OCI-LY7 (cell line): ENCODE data around the gene BRI3BP. TPM values are rescaled to one million over a fixed set of nuclear protein-coding genes. Genes with fewer than 3 reads are reported as not detected.

Source experiments
- BruUV-seq: library from RNA; stranded (reverse); fragments of 400-500 nt; replicated peaks from 2 replicates; lab custom pipeline; 2021; lab: Mats Ljungman, UMichigan
- CTCF ChIA-PET: fragments of 300-600 bp; sonication (Branson Sonifier 250); formaldehyde crosslinking; loops from one replicate; lab custom pipeline; 2022; ENCODE audit warnings: antibody characterized with exemption; ENCODE audit not compliant: unreplicated experiment; lab: Charles Lee
- POLR2A ChIA-PET: fragments of 300-600 bp; sonication (Branson Sonifier 250); formaldehyde crosslinking; loops from one replicate; lab custom pipeline; 2022; ENCODE audit warnings: antibody characterized with exemption; lab: Charles Lee
- DNase-seq: peaks from one replicate; pipeline ENCODE4 v3.0.0-alpha.2; 2015; ENCODE audit warnings: low spot score
- H2AFZ ChIP-seq: fragments of 200-600 bp; sonication (generic), shearing (Covaris generic); 2 replicates; pipeline ENCODE4 v1.6.1; 2014; ENCODE audit warnings: mild to moderate bottlenecking, antibody characterized with exemption, low read length, moderate library complexity
- H3K27ac ChIP-seq: fragments of 200-600 bp; sonication (generic); 2 replicates; pipeline ENCODE4 v1.5.1; 2014; ENCODE audit warnings: mixed run types, low read depth, mild to moderate bottlenecking, moderate library complexity, low read length, inconsistent platforms; ENCODE audit not compliant: poor library complexity, severe bottlenecking
- H3K36me3 ChIP-seq: fragments of 200-600 bp; sonication (generic); 2 replicates; pipeline ENCODE4 v1.6.1; 2014; ENCODE audit warnings: mild to moderate bottlenecking, antibody characterized with exemption, low read length, moderate library complexity, mixed read lengths; ENCODE audit not compliant: insufficient read depth
- H3K4me1 ChIP-seq: fragments of 200-600 bp; sonication (generic); 2 replicates; pipeline ENCODE4 v1.5.1; 2014; ENCODE audit warnings: mild to moderate bottlenecking, low read length; ENCODE audit not compliant: insufficient read depth, poor library complexity, severe bottlenecking
- H3K4me2 ChIP-seq: fragments of 200-600 bp; sonication (generic); 2 replicates; pipeline ENCODE4 v1.6.1; 2014; ENCODE audit warnings: mild to moderate bottlenecking, low read length
- H3K4me3 ChIP-seq: fragments of 200-600 bp; sonication (generic); 2 replicates; pipeline ENCODE4 v1.5.1; 2014; ENCODE audit warnings: mild to moderate bottlenecking, low read depth, low read length; ENCODE audit not compliant: poor library complexity, severe bottlenecking
- H3K79me2 ChIP-seq: fragments of 200-600 bp; sonication (generic); 2 replicates; pipeline ENCODE4 v1.6.1; 2016; ENCODE audit warnings: low read depth, mild to moderate bottlenecking, low read length, moderate library complexity, mixed read lengths; ENCODE audit not compliant: insufficient read depth
- H3K9me2 ChIP-seq: fragments of 200-600 bp; sonication (generic); 2 replicates; pipeline ENCODE4 v1.6.1; 2016; ENCODE audit warnings: mild to moderate bottlenecking, low read length, mixed read lengths; ENCODE audit not compliant: insufficient read depth
- H3K9me3 ChIP-seq: fragments of 200-600 bp; sonication (generic); 2 replicates; pipeline ENCODE4 v1.6.1; 2014; ENCODE audit warnings: mild to moderate bottlenecking, mixed run types, low read length, mixed read lengths
- H4K20me1 ChIP-seq: fragments of 200-600 bp; sonication (generic); 2 replicates; pipeline ENCODE4 v1.6.1; 2014; ENCODE audit warnings: mild to moderate bottlenecking, antibody characterized with exemption, low read length, moderate library complexity, mixed read lengths; ENCODE audit not compliant: insufficient read depth
- CTCF ChIP-seq: fragments of 200-600 bp; sonication (generic); conservative IDR thresholded peaks from 2 replicates; pipeline ENCODE4 v1.5.1; 2014; ENCODE audit warnings: mild to moderate bottlenecking, antibody characterized with exemption, low read length, moderate library complexity, mixed read lengths
- EZH2phosphoT487 ChIP-seq: fragments of 200-600 bp; sonication (generic); IDR thresholded peaks from 2 replicates; pipeline ENCODE4 v1.6.1; 2018; ENCODE audit warnings: low read depth, borderline replicate concordance, mild to moderate bottlenecking, mixed run types, antibody characterized with exemption, low read length, moderate library complexity, mixed read lengths
- intact Hi-C: fragments of 100-400 bp; cut with micrococcal nuclease; formaldehyde crosslinking; loops from one replicate; pipeline ENCODE4 v1.10.0; 2022; ENCODE audit not compliant: unreplicated experiment
- total RNA-seq, 2 experiments: library from RNA; depleted of rRNA in 1 of 2; stranded (reverse); fragments of >200 nt in 1 of 2; shearing (Covaris generic) in 1 of 2; gene quantifications; 2 replicates each; pipeline ENCODE4 v1.2.3, GENCODE V29; 2014 to 2022

Gene BRI3BP
- total RNA-seq, 2 experiments from 2014 or later = 73.4 to 118 TPM

DNA sequence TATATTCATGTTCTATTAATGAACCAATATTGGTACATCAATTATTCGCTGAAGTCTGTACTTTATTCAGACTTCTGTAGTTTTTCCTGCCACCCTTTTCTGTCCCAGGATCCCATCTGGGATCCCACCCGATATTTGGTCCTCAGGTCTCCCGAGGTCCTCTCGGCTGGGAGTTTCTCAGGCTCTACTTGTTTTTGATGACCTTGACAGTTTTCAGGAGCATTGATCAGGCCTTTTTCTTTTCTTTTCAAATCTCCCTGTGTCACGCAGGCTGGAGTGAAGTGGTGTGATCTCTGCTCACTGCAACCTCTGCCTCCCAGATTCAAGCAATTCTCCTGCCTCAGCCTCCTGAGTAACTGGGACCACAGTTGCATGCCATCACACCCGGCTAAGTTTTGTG lies 11.2 kb downstream of the BRI3BP start:
- POLR2A ChIA-PET = interaction anchor here (1.2 kb wide), 1 partner anchor 10 kb away, joined by 5 read pairs; no protein-coding TSS in a partner anchor

GRCh38 chr12:125005652-125006051 lies 12.2 kb downstream of the BRI3BP start:
- no peak overlapping the region for H3K4me2 ChIP-seq
- ChIA-PET POLR2A (interaction anchor here (0.8 to 1.2 kb wide), 2 partner anchors 9 to 16 kb away, joined by 3 read pairs; no protein-coding TSS in a partner anchor), CTCF (no interaction called here)
- intact Hi-C loops = no loop called here
- peaks cover 100% of the 10 kb centered on the region for H3K79me2 ChIP-seq
- TF ChIP-seq CTCF (no peak), EZH2phosphoT487 (no peak)
- no peaks in the 10 kb centered on the region for H3K9me3 ChIP-seq
- no peak for DNase-seq
- H3K36me3 ChIP-seq = peaks cover 89% of the 10 kb centered on the region
- H3K4me1 ChIP-seq = peaks cover 63% of the 10 kb centered on the region
- H3K9me2 ChIP-seq = no peaks in the 10 kb centered on the region
- H3K4me3 ChIP-seq = no peak overlapping the region
- no peak overlapping the region for H2AFZ ChIP-seq
- H3K27ac ChIP-seq = no peak overlapping the region
- no TSS peak for BruUV-seq
- H4K20me1 ChIP-seq = peaks cover 35% of the 10 kb centered on the region

More for the DNA sequence above, 11.2 kb downstream of the BRI3BP start:
- H3K4me3 ChIP-seq = no peak overlapping the region
- intact Hi-C loops = no loop called here
- H3K36me3 ChIP-seq = peaks cover 87% of the 10 kb centered on the region
- H4K20me1 ChIP-seq = peaks cover 35% of the 10 kb centered on the region
- H3K79me2 ChIP-seq = peaks cover 100% of the 10 kb centered on the region
- TF ChIP-seq CTCF (no peak), EZH2phosphoT487 (no peak)
- H2AFZ ChIP-seq = no peak overlapping the region
- no peaks in the 10 kb centered on the region for H3K9me3 ChIP-seq
- no peak overlapping the region for H3K4me2 ChIP-seq
- peaks cover 73% of the 10 kb centered on the region for H3K4me1 ChIP-seq
- CTCF ChIA-PET = no interaction called here
- DNase-seq = no peak
- no TSS peak for BruUV-seq
- H3K27ac ChIP-seq = no peak overlapping the region
- H3K9me2 ChIP-seq = no peaks in the 10 kb centered on the region

DNA sequence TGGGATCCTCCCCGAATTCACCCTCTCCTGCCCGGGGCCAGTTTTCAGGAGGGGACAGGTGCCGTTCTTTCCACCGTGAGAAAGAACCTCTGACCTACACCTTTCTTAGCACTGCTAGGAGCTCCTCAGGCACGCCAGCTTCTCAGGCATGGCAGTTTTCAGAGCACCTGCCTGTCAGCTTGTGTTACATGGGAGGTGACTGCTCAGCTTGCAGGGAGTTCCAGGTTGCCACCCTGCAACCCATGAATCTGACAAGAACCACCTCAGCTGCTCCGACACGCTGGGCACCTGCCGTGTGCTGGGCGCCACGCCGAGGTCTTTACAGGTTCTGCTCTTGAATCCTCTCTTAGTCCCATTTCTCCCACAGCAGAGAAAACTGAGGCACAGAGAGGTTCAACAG lies 12.9 kb downstream of the BRI3BP start:
- intact Hi-C loops = no loop called here
- ChIA-PET CTCF (no interaction called here), POLR2A (interaction anchor here (1.6 kb wide), 1 partner anchor 10 kb away, joined by 4 read pairs; no protein-coding TSS in a partner anchor)
- Histone ChIP-seq H3K4me1 (peaks cover 56% of the 10 kb centered on the region), H3K4me2 (no peak overlapping the region; the same call in 1 of the 2 replicates), H3K79me2 (peaks cover 100% of the 10 kb centered on the region), H3K36me3 (peaks cover 91% of the 10 kb centered on the region), H3K27ac (peak overlapping the region; percentile 12), H3K9me2 (no peaks in the 10 kb centered on the region), H4K20me1 (peaks cover 38% of the 10 kb centered on the region), H3K9me3 (no peaks in the 10 kb centered on the region), H3K4me3 (no peak overlapping the region), H2AFZ (no peak overlapping the region)
- BruUV-seq = no TSS peak
- no peak for TF ChIP-seq CTCF
- no peak for TF ChIP-seq EZH2phosphoT487
- DNase-seq = no peak
